PC-3 (cell line): ENCODE results near the gene SOX1.

Experiments
- CTCF ChIP-seq: fragments of 300-600 bp; sonication (generic); conservative IDR thresholded peaks from 2 replicates; pipeline ENCODE4 v1.5.1; 2017; ENCODE audit warnings: antibody characterized with exemption, low read depth, mild to moderate bottlenecking, low read length
- EZH2phosphoT487 ChIP-seq: fragments of 300-600 bp; sonication (generic); IDR thresholded peaks from 2 replicates; pipeline ENCODE4 v1.6.1; 2018; ENCODE audit warnings: mild to moderate bottlenecking, antibody characterized with exemption, low read length, borderline replicate concordance

- no peak for TF ChIP-seq EZH2phosphoT487
- no peak for TF ChIP-seq CTCF
Observed at GRCh38 chr13:112119192-112120030, 52.5 kb downstream of the SOX1 start.
